ENCODE data around the gene PTPRR.

Gene PTPRR

DNA sequence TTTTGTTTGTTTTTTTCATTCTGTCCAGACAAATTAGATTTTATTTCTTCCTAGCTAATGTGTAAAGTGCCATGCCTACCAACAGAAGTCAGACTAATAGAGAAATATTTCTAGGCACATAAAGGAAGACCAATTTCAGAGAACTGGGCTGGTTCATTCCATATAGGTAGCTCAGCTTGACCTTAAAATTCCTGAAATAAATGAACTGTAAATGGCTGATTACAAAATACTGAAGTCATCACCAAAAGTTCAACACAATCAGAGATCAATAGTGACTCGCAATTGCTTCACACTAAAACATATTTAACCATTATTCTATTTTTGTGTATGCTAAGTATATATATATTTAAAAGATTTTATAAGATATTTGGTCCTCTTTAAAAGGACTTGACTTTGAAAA lies 317.5 kb downstream of the PTPRR start (continued):
- TF ChIP-seq, protein P1, sequence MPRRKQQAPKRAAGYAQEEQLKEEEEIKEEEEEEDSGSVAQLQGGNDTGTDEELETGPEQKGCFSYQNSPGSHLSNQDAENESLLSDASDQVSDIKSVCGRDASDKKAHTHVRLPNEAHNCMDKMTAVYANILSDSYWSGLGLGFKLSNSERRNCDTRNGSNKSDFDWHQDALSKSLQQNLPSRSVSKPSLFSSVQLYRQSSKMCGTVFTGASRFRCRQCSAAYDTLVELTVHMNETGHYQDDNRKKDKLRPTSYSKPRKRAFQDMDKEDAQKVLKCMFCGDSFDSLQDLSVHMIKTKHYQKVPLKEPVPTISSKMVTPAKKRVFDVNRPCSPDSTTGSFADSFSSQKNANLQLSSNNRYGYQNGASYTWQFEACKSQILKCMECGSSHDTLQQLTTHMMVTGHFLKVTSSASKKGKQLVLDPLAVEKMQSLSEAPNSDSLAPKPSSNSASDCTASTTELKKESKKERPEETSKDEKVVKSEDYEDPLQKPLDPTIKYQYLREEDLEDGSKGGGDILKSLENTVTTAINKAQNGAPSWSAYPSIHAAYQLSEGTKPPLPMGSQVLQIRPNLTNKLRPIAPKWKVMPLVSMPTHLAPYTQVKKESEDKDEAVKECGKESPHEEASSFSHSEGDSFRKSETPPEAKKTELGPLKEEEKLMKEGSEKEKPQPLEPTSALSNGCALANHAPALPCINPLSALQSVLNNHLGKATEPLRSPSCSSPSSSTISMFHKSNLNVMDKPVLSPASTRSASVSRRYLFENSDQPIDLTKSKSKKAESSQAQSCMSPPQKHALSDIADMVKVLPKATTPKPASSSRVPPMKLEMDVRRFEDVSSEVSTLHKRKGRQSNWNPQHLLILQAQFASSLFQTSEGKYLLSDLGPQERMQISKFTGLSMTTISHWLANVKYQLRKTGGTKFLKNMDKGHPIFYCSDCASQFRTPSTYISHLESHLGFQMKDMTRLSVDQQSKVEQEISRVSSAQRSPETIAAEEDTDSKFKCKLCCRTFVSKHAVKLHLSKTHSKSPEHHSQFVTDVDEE (CRISPR knock-in tag; IDR thresholded peaks at IDR 0.05), result no peak
- no peak for TF ChIP-seq ZFP30 (CRISPR knock-in tag; IDR thresholded peaks at IDR 0.05)
- TF ChIP-seq, protein P2, sequence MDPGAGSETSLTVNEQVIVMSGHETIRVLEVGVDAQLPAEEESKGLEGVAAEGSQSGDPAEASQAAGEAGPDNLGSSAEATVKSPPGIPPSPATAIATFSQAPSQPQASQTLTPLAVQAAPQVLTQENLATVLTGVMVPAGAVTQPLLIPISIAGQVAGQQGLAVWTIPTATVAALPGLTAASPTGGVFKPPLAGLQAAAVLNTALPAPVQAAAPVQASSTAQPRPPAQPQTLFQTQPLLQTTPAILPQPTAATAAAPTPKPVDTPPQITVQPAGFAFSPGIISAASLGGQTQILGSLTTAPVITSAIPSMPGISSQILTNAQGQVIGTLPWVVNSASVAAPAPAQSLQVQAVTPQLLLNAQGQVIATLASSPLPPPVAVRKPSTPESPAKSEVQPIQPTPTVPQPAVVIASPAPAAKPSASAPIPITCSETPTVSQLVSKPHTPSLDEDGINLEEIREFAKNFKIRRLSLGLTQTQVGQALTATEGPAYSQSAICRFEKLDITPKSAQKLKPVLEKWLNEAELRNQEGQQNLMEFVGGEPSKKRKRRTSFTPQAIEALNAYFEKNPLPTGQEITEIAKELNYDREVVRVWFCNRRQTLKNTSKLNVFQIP (CRISPR knock-in tag; IDR thresholded peaks at IDR 0.05; ENCODE audit: borderline replicate concordance, low read depth), result no peak
- no peak for TF ChIP-seq OSR1 (CRISPR knock-in tag; IDR thresholded peaks at IDR 0.05)
- TF ChIP-seq TOX (CRISPR knock-in tag; IDR thresholded peaks at IDR 0.05; ENCODE audit: borderline replicate concordance), result no peak
- no peak for TF ChIP-seq ARNTL (CRISPR knock-in tag; IDR thresholded peaks at IDR 0.05; ENCODE audit: borderline replicate concordance, low read depth)
- no peak for TF ChIP-seq ZC3H10 (CRISPR knock-in tag; IDR thresholded peaks at IDR 0.05)

DNA sequence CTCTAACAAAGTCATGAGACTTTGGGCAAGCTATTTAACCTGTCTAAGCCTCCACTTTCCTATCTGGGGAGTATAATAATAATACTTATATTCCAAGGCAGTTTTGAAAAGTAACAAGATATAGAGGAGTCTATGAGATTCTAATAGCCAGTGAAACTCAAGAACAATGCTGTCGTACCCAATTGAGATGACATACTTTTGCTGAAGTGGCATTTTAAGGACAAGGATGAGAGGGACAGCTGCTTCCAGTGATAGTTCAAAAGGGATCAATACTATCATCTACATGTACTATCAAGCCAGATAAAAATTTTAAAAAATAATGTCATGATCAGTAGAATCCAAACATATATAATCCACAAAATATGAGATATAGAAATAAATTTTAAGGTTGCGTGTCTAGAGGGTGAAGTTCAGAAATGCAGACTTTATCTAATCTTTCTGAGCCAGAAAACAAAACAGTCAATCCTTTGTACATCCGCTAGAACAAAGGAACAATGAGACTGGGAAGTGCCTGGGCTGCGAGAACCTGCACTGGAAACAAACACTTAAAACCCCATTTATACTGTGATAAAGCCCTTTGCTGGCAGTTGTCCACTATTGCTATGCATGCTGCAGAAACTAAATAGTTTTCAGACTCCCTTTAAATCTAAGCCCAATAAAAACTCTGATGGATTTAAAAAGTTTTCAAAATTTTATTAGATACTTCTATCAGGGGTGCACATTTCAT lies 321.9 kb downstream of the PTPRR start:
- no peak for TF ChIP-seq GLIS3 (CRISPR knock-in tag; IDR thresholded peaks at IDR 0.05)
- no peak for TF ChIP-seq ZC3H10 (CRISPR knock-in tag; IDR thresholded peaks at IDR 0.05)
- TF ChIP-seq, protein P3, sequence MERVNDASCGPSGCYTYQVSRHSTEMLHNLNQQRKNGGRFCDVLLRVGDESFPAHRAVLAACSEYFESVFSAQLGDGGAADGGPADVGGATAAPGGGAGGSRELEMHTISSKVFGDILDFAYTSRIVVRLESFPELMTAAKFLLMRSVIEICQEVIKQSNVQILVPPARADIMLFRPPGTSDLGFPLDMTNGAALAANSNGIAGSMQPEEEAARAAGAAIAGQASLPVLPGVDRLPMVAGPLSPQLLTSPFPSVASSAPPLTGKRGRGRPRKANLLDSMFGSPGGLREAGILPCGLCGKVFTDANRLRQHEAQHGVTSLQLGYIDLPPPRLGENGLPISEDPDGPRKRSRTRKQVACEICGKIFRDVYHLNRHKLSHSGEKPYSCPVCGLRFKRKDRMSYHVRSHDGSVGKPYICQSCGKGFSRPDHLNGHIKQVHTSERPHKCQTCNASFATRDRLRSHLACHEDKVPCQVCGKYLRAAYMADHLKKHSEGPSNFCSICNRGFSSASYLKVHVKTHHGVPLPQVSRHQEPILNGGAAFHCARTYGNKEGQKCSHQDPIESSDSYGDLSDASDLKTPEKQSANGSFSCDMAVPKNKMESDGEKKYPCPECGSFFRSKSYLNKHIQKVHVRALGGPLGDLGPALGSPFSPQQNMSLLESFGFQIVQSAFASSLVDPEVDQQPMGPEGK (CRISPR knock-in tag; IDR thresholded peaks at IDR 0.05; ENCODE audit: borderline replicate concordance), result no peak
- TF ChIP-seq TCF4 (CRISPR knock-in tag; IDR thresholded peaks at IDR 0.05; ENCODE audit: borderline replicate concordance), result no peak
- TF ChIP-seq ARNTL (CRISPR knock-in tag; IDR thresholded peaks at IDR 0.05; ENCODE audit: borderline replicate concordance, low read depth), result no peak
- TF ChIP-seq, protein P4, sequence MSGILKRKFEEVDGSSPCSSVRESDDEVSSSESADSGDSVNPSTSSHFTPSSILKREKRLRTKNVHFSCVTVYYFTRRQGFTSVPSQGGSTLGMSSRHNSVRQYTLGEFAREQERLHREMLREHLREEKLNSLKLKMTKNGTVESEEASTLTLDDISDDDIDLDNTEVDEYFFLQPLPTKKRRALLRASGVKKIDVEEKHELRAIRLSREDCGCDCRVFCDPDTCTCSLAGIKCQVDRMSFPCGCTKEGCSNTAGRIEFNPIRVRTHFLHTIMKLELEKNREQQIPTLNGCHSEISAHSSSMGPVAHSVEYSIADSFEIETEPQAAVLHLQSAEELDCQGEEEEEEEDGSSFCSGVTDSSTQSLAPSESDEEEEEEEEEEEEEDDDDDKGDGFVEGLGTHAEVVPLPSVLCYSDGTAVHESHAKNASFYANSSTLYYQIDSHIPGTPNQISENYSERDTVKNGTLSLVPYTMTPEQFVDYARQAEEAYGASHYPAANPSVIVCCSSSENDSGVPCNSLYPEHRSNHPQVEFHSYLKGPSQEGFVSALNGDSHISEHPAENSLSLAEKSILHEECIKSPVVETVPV (CRISPR knock-in tag; IDR thresholded peaks at IDR 0.05), result no peak
- ATAC-seq, result no peak

DNA sequence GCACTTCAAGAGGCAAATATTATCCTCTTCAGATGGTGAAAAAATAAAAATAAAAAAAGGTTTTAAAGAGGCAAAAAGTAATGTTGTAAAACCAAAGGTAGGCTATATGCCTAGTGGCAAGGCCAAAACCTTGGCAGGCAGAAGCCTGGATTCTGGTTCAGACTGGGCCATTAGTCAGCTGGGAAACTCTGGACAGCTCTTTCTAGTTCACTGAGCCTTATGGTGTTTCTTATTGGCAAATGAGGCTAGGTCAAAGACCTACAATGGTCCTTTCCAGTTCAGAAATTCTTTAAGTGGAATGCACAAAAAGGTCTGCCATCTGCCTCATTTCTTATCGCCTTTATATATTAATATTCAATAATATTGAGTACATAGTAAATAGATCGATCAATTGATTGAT lies 327.9 kb downstream of the PTPRR start:
- TF ChIP-seq ARNTL (CRISPR knock-in tag; IDR thresholded peaks at IDR 0.05; ENCODE audit: borderline replicate concordance, low read depth) (no peak), OSR1 (CRISPR knock-in tag; IDR thresholded peaks at IDR 0.05) (no peak), ZC3H10 (CRISPR knock-in tag; IDR thresholded peaks at IDR 0.05) (no peak), ZNF8 (CRISPR knock-in tag; IDR thresholded peaks at IDR 0.05) (no peak), ZNF70 (CRISPR knock-in tag; IDR thresholded peaks at IDR 0.05) (no peak), CSDC2 (CRISPR knock-in tag; IDR thresholded peaks at IDR 0.05) (no peak), ZNF565 (CRISPR knock-in tag; conservative IDR thresholded peaks at IDR 0.05; ENCODE audit: low read depth) (no peak)
- TF ChIP-seq, protein P3 (CRISPR knock-in tag; IDR thresholded peaks at IDR 0.05; ENCODE audit: borderline replicate concordance), result no peak
- TF ChIP-seq, protein P4 (CRISPR knock-in tag; IDR thresholded peaks at IDR 0.05), result no peak
- ATAC-seq, result no peak

All from SK-N-SH treated with all-trans-retinoic acid at 6 μM for 48 hours (cell line).